Raji (cell line): ENCODE results near the gene PLEKHO1.

Experiments
- POLR2A ChIP-seq: IDR thresholded peaks from 2 replicates; pipeline ENCODE4 v1.6.1; 2011; ENCODE audit warnings: low read depth, low read length, control low read depth; ENCODE audit not compliant: insufficient read depth

The PLEKHO1 gene

GRCh38 chr1:150142083-150142482, 7.6 kb upstream of the PLEKHO1 start:
- TF ChIP-seq POLR2A = no peak

GRCh38 chr1:150144606-150145005, 5.1 kb upstream of the PLEKHO1 start:
- no peak for TF ChIP-seq POLR2A

GRCh38 chr1:150146849-150147542, 2.7 kb upstream of the PLEKHO1 start:
- TF ChIP-seq POLR2A = no peak

- no peak for TF ChIP-seq POLR2A
Observed at GRCh38 chr1:150148837-150149270, 862 bp upstream of the PLEKHO1 start.

- no peak for TF ChIP-seq POLR2A
Observed at GRCh38 chr1:150150133-150151021, 661 bp downstream of the PLEKHO1 start.

- no peak for TF ChIP-seq POLR2A
Observed at GRCh38 chr1:150151291-150152181, 1.8 kb downstream of the PLEKHO1 start.

GRCh38 chr1:150152182-150152536, 2.4 kb downstream of the PLEKHO1 start:
- TF ChIP-seq POLR2A = no peak

GRCh38 chr1:150152772-150153456, 3.2 kb downstream of the PLEKHO1 start:
- no peak for TF ChIP-seq POLR2A

GRCh38 chr1:150154143-150154542, 4.4 kb downstream of the PLEKHO1 start:
- no peak for TF ChIP-seq POLR2A

- no peak for TF ChIP-seq POLR2A
Observed at GRCh38 chr1:150155413-150156071, 5.8 kb downstream of the PLEKHO1 start.

- no peak for TF ChIP-seq POLR2A
Observed at GRCh38 chr1:150156868-150157603, 7.3 kb downstream of the PLEKHO1 start.

- TF ChIP-seq POLR2A = peak; percentile 55
Observed at GRCh38 chr1:150159550-150159949, 9.8 kb downstream of the PLEKHO1 start.

GRCh38 chr1:150160964-150161621, 11.4 kb downstream of the PLEKHO1 start:
- no peak for TF ChIP-seq POLR2A
